HEK293T (cell line): ENCODE data around the gene PFKFB1.

Source experiments
- CTCF ChIA-PET: fragments of 350-600 bp; formaldehyde crosslinking; extraction: SDS; loops from one replicate; lab custom pipeline; 2021; ENCODE audit warnings: antibody characterized with exemption, inconsistent platforms; lab: Yijun Ruan, JAX
- POLR2A ChIA-PET: fragments of 350-600 bp; formaldehyde crosslinking; extraction: SDS; loops from one replicate; lab custom pipeline; 2020; ENCODE audit warnings: antibody characterized with exemption, inconsistent platforms; lab: Yijun Ruan, JAX
- DNase-seq: peaks from one replicate; pipeline ENCODE4 v3.0.0; 2012; ENCODE audit warnings: mixed read lengths; ENCODE audit errors: extremely low spot score
- ARNT ChIP-seq: fragments of 450-650 bp; IDR thresholded peaks from 2 replicates; pipeline ENCODE4 v1.6.1; 2017; ENCODE audit warnings: mild to moderate bottlenecking
- BHLHE40 ChIP-seq: fragments of 450-650 bp; IDR thresholded peaks from 2 replicates; pipeline ENCODE4 v1.6.1; 2016; ENCODE audit warnings: mild to moderate bottlenecking, moderate library complexity, borderline replicate concordance
- CTBP1 ChIP-seq: fragments of 450-650 bp; IDR thresholded peaks from 2 replicates; pipeline ENCODE4 v1.6.1; 2016; ENCODE audit warnings: borderline replicate concordance
- ELF4 ChIP-seq: fragments of 450-650 bp; IDR thresholded peaks from 2 replicates; pipeline ENCODE4 v1.6.1; 2017; ENCODE audit warnings: antibody characterized with exemption
- FOXA1 ChIP-seq: fragments of 450-650 bp; IDR thresholded peaks from 2 replicates; pipeline ENCODE4 v1.6.1; 2016; ENCODE audit warnings: mild to moderate bottlenecking
- FOXK2 ChIP-seq: fragments of 450-650 bp; IDR thresholded peaks from 2 replicates; pipeline ENCODE4 v1.6.1; 2016; ENCODE audit warnings: mild to moderate bottlenecking
- FOXM1 ChIP-seq: fragments of 450-650 bp; IDR thresholded peaks from 2 replicates; pipeline ENCODE4 v1.6.1; 2017; ENCODE audit warnings: mild to moderate bottlenecking, borderline replicate concordance
- HDGF ChIP-seq: fragments of 450-650 bp; IDR thresholded peaks from 2 replicates; pipeline ENCODE4 v1.6.1; 2017; ENCODE audit warnings: antibody characterized with exemption, borderline replicate concordance
- L3MBTL2 ChIP-seq: fragments of 450-650 bp; conservative IDR thresholded peaks from 2 replicates; pipeline ENCODE4 v1.6.1; 2016; ENCODE audit warnings: mild to moderate bottlenecking
- LEF1 ChIP-seq: fragments of 450-650 bp; IDR thresholded peaks from 2 replicates; pipeline ENCODE4 v1.6.1; 2017; ENCODE audit warnings: mild to moderate bottlenecking, borderline replicate concordance
- NFRKB ChIP-seq: fragments of 450-650 bp; IDR thresholded peaks from 2 replicates; pipeline ENCODE4 v1.6.1; 2016; ENCODE audit warnings: mild to moderate bottlenecking, moderate library complexity
- PKNOX1 ChIP-seq: fragments of 450-650 bp; IDR thresholded peaks from 2 replicates; pipeline ENCODE4 v1.6.1; 2016
- SP1 ChIP-seq: fragments of 450-650 bp; IDR thresholded peaks from 2 replicates; pipeline ENCODE4 v1.6.1; 2017
- SUZ12 ChIP-seq: fragments of 450-650 bp; IDR thresholded peaks from 2 replicates; pipeline ENCODE4 v1.6.1; 2016; ENCODE audit warnings: mild to moderate bottlenecking
- TARDBP ChIP-seq: fragments of 450-650 bp; IDR thresholded peaks from 2 replicates; pipeline ENCODE4 v1.6.1; 2016
- ZNF384 ChIP-seq: fragments of 450-650 bp; IDR thresholded peaks from 2 replicates; pipeline ENCODE4 v1.6.1; 2016

PFKFB1 gene

GRCh38 chrX:55029291-55029690 lies 35.3 kb upstream of the PFKFB1 start:
- CTCF ChIA-PET = no interaction called here
- POLR2A ChIA-PET = no interaction called here
- no peak for DNase-seq
- TF ChIP-seq L3MBTL2 (no peak), ZNF384 (no peak), BHLHE40 (no peak), NFRKB (no peak)

GRCh38 chrX:55028611-55029010 lies 34.6 kb upstream of the PFKFB1 start:
- CTCF ChIA-PET = no interaction called here
- POLR2A ChIA-PET = no interaction called here

GRCh38 chrX:55028040-55028439 lies 34.1 kb upstream of the PFKFB1 start:
- CTCF ChIA-PET = no interaction called here

More at GRCh38 chrX:55028611-55029010, 34.6 kb upstream of the PFKFB1 start:
- TF ChIP-seq L3MBTL2 = no peak
- no peak for TF ChIP-seq LEF1
- no peak for TF ChIP-seq FOXA1
- no peak for TF ChIP-seq SUZ12
- no peak for TF ChIP-seq ARNT
- no peak for TF ChIP-seq SP1
- no peak for TF ChIP-seq ZNF384
- no peak for TF ChIP-seq HDGF
- no peak for DNase-seq

GRCh38 chrX:55026840-55027239 lies 32.9 kb upstream of the PFKFB1 start:
- DNase-seq = no peak
- POLR2A ChIA-PET = interaction anchor here (1.5 kb wide), 1 partner anchor 26 kb away, joined by 6 read pairs; the partner anchor contains the start of gene APEX2
- CTCF ChIA-PET = no interaction called here
- no peak for TF ChIP-seq NFRKB
- no peak for TF ChIP-seq L3MBTL2
- TF ChIP-seq HDGF = no peak
- no peak for TF ChIP-seq FOXA1

More at GRCh38 chrX:55028040-55028439, 34.1 kb upstream of the PFKFB1 start:
- no peak for DNase-seq
- POLR2A ChIA-PET = interaction anchor here (1.5 kb wide), 1 partner anchor 28 kb away, joined by 6 read pairs; the partner anchor contains the start of gene APEX2
- TF ChIP-seq LEF1 = no peak
- TF ChIP-seq SP1 = no peak
- no peak for TF ChIP-seq SUZ12
- no peak for TF ChIP-seq FOXA1

GRCh38 chrX:55026143-55026542 lies 32.2 kb upstream of the PFKFB1 start:
- DNase-seq = no peak
- CTCF ChIA-PET = no interaction called here
- POLR2A ChIA-PET = no interaction called here
- TF ChIP-seq ZNF384 (no peak), L3MBTL2 (no peak), FOXK2 (no peak), ARNT (no peak), FOXA1 (no peak), LEF1 (no peak), PKNOX1 (no peak), SP1 (no peak)

- TF ChIP-seq CTBP1 = no peak
- no peak for TF ChIP-seq ARNT
- no peak for TF ChIP-seq FOXA1
- no peak for TF ChIP-seq FOXM1
- TF ChIP-seq NFRKB = no peak
- TF ChIP-seq BHLHE40 = no peak
- no peak for TF ChIP-seq SUZ12
- no peak for TF ChIP-seq L3MBTL2
- no peak for TF ChIP-seq SP1
- no peak for TF ChIP-seq LEF1
- no peak for TF ChIP-seq TARDBP
- TF ChIP-seq ELF4 = no peak
- no peak for TF ChIP-seq ZNF384
- CTCF ChIA-PET = no interaction called here
- DNase-seq = no peak
- POLR2A ChIA-PET = interaction anchor here (5.4 kb wide), 1 partner anchor 15 kb away, joined by 24 read pairs; the partner anchor contains the start of gene APEX2
Measured at GRCh38 chrX:55014897-55015299, 20.9 kb upstream of the PFKFB1 start.

GRCh38 chrX:55011294-55011693 lies 17.3 kb upstream of the PFKFB1 start:
- ChIA-PET POLR2A (interaction anchor here (5.4 kb wide), 1 partner anchor 11 kb away, joined by 24 read pairs; the partner anchor contains the start of gene APEX2), CTCF (no interaction called here)
- DNase-seq = no peak
- TF ChIP-seq FOXK2 (no peak), FOXM1 (no peak), FOXA1 (no peak), HDGF (no peak), TARDBP (no peak), ZNF384 (no peak), NFRKB (no peak), LEF1 (no peak), SUZ12 (no peak), SP1 (no peak), ELF4 (no peak), BHLHE40 (no peak)

GRCh38 chrX:55008571-55009358 lies 14.8 kb upstream of the PFKFB1 start:
- POLR2A ChIA-PET = interaction anchor here (2.5 kb wide), 1 partner anchor 9 kb away, joined by 16 read pairs; the partner anchor contains the start of gene APEX2
- DNase-seq = no peak
- no peak for TF ChIP-seq SP1
- no peak for TF ChIP-seq FOXM1
- no peak for TF ChIP-seq FOXA1
- no peak for TF ChIP-seq CTBP1
- CTCF ChIA-PET = no interaction called here
